Activated CD4-positive, alpha-beta T cell treated with anti-CD3 and anti-CD28 coated beads for 36 hours (primary cell): ENCODE data around the gene ATG13. TPM values are rescaled to one million over a fixed set of nuclear protein-coding genes. Genes with fewer than 3 reads are reported as not detected.
A peak's percentile ranks its signal among the peaks of the same experiment; 100 is the strongest.
"Not testable (repeated sequence)": the region's sequence is repeated elsewhere in the genome, so short reads cannot be mapped to it uniquely, and the experiment has no call there.

ENCODE experiments used
- ATAC-seq: fragments of 200-7000 bp; cut with Tn5 transposase; one replicate; pipeline ENCODE4 v1.10.0; 2021; ENCODE audit warnings: mild to moderate bottlenecking, moderate library complexity
- CTCF ChIA-PET: fragments of 350-600 bp; sonication (Branson Sonifier 250); formaldehyde crosslinking; loops from one replicate; lab custom pipeline; 2021; ENCODE audit warnings: antibody characterized with exemption; lab: Charles Lee
- POLR2A ChIA-PET: fragments of 350-600 bp; sonication (Branson Sonifier 250); formaldehyde crosslinking; loops from one replicate; lab custom pipeline; 2021; ENCODE audit warnings: antibody characterized with exemption, inconsistent platforms; lab: Charles Lee
- DNase-seq: peaks from one replicate; pipeline ENCODE4 v3.0.0-alpha.2; 2020
- H3K27ac Mint-ChIP-seq: one replicate; pipeline ENCODE4 v1.8.0; 2021; ENCODE audit warnings: mixed read lengths
- H3K27me3 Mint-ChIP-seq: one replicate; pipeline ENCODE4 v1.8.0; 2021; ENCODE audit warnings: mixed read lengths
- H3K36me3 Mint-ChIP-seq: one replicate; pipeline ENCODE4 v1.8.0; 2021; ENCODE audit warnings: low read depth, mixed read lengths
- H3K4me1 Mint-ChIP-seq: one replicate; pipeline ENCODE4 v1.8.0; 2021; ENCODE audit warnings: mixed read lengths
- H3K4me3 Mint-ChIP-seq: one replicate; pipeline ENCODE4 v1.8.0; 2021; ENCODE audit warnings: mild to moderate bottlenecking, moderate library complexity, mixed read lengths
- H3K9me3 Mint-ChIP-seq: one replicate; pipeline ENCODE4 v1.8.0; 2021; ENCODE audit warnings: low read depth, mixed read lengths
- intact Hi-C, 2 experiments: fragments of 100-400 bp; cut with DNase I in 1 of 2; cut with micrococcal nuclease in 1 of 2; formaldehyde crosslinking; loops; one replicate each; pipeline versions ENCODE4 v1.14.2 to v1.15.1; 2022 to 2024; cut with DNase I, micrococcal nuclease
- total RNA-seq, 2 experiments: library from RNA; stranded (reverse); gene quantifications; one replicate each; pipeline ENCODE4 v1.2.3, GENCODE V29; 2021

Gene ATG13
- total RNA-seq = 10 to 100 TPM; 39.4 to 56.4 TPM

- Mint-ChIP-seq H3K36me3 (peaks cover 6% of the 10 kb centered on the region), H3K9me3 (no peaks in the 10 kb centered on the region), H3K4me1 (peaks cover 31% of the 10 kb centered on the region), H3K27me3 (no peaks in the 10 kb centered on the region), H3K27ac (peak within 1 kb of the TSS; percentile 100), H3K4me3 (peak within 1 kb of the TSS; percentile 89)
- POLR2A ChIA-PET = interaction anchor here (0.6 to 2.1 kb wide), 5 partner anchors 13 to 84 kb away, joined by 3 to 6 read pairs (median 3); partner anchors contain the start of genes AMBRA1, ARHGAP1 and ZNF408
- intact Hi-C loops = loop anchor here (1.0 to 5.0 kb wide), 19 partner anchors 23 to 1230 kb away; partner anchors contain the start of genes AMBRA1 (in 2 of the 2), ARHGAP1 (in 2 of the 2), CELF1 (in 1 of the 2) and CKAP5 (in 1 of the 2)
- CTCF ChIA-PET = interaction anchor here (0.6 to 3.8 kb wide), 17 partner anchors 10 to 682 kb away, joined by 3 to 15 read pairs (median 4); partner anchors contain the start of gene ZNF408
- ATAC-seq (peak; percentile 96), DNase-seq (peak; percentile 95)
These were observed at the start of gene ATG13, which contains the start of gene HARBI1 for GRCh38 chr11:46617134-46617971. ATG13 (plus strand) TSS chr11:46617553; CDS start chr11:46644292, 26,739 bp downstream. HARBI1 (minus strand) TSS chr11:46617227; CDS start chr11:46616237, 990 bp downstream.

- POLR2A ChIA-PET = interaction anchor here (0.6 kb wide), 1 partner anchor 12 kb away, joined by 3 read pairs; no protein-coding TSS in a partner anchor
- no peaks in the 10 kb centered on the region for H3K27me3 Mint-ChIP-seq
- intact Hi-C loops = no loop called here
- CTCF ChIA-PET = interaction anchor here (0.6 to 2.3 kb wide), 5 partner anchors 10 to 212 kb away, joined by 3 to 10 read pairs (median 3); no protein-coding TSS in a partner anchor
- no peaks in the 10 kb centered on the region for H3K9me3 Mint-ChIP-seq
- DNase-seq (no peak), ATAC-seq (no peak)
- no peak overlapping the region for H3K27ac Mint-ChIP-seq
- no peak overlapping the region for H3K4me3 Mint-ChIP-seq
- H3K4me1 Mint-ChIP-seq = peaks cover 25% of the 10 kb centered on the region
- H3K36me3 Mint-ChIP-seq = peaks cover 11% of the 10 kb centered on the region
These were observed 46.5 kb upstream of the ATG13 start for GRCh38 chr11:46570790-46571398.

GRCh38 chr11:46574656-46575055, 42.7 kb upstream of the ATG13 start:
- ChIA-PET CTCF (interaction anchor here (0.6 to 1.5 kb wide), 2 partner anchors 16 to 96 kb away, joined by 4 to 5 read pairs; no protein-coding TSS in a partner anchor), POLR2A (interaction anchor here (0.7 kb wide), 1 partner anchor 41 kb away, joined by 3 read pairs; no protein-coding TSS in a partner anchor)
- Mint-ChIP-seq H3K4me3 (no peak overlapping the region), H3K4me1 (peaks cover 37% of the 10 kb centered on the region), H3K9me3 (no peaks in the 10 kb centered on the region), H3K27me3 (no peaks in the 10 kb centered on the region), H3K27ac (peak overlapping the region; percentile 55), H3K36me3 (peaks cover 25% of the 10 kb centered on the region)
- DNase-seq (no peak), ATAC-seq (peak; percentile 55)
- intact Hi-C loops = no loop called here

- intact Hi-C loops = no loop called here
- Mint-ChIP-seq H3K9me3 (no peaks in the 10 kb centered on the region), H3K27me3 (no peaks in the 10 kb centered on the region), H3K4me3 (no peak overlapping the region), H3K36me3 (peaks cover 28% of the 10 kb centered on the region), H3K4me1 (peaks cover 42% of the 10 kb centered on the region), H3K27ac (no peak overlapping the region)
- POLR2A ChIA-PET = no interaction called here
- CTCF ChIA-PET = interaction anchor here (0.7 kb wide), 1 partner anchor 478 kb away, joined by 3 read pairs; no protein-coding TSS in a partner anchor
- ATAC-seq (no peak), DNase-seq (no peak)
These were observed 40.3 kb upstream of the ATG13 start for GRCh38 chr11:46577058-46577457.

DNA sequence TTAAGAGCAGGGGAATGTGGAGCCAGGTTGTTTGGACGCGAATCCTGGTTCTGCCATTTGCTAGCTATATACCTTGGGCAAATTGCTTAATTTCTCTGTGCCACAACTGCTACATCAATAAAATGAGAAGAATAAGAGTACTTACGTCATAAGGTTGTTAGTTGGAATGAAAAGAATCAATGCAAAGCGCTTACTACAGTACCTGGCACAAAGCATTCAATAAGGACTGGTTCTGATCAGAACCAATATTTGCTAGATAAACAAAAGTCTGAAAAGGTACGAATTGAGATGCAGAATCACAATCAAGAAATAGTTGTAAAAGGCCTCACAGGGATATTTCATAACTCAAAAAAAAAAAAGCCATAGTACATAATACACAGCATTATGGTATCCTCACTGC, 34.8 kb upstream of the ATG13 start:
- Mint-ChIP-seq H3K4me1 (peaks cover 25% of the 10 kb centered on the region), H3K27me3 (no peaks in the 10 kb centered on the region), H3K4me3 (no peak overlapping the region), H3K36me3 (peaks cover 16% of the 10 kb centered on the region), H3K9me3 (peaks cover 2% of the 10 kb centered on the region), H3K27ac (no peak overlapping the region)
- ChIA-PET CTCF (no interaction called here), POLR2A (no interaction called here)
- ATAC-seq = no peak
- DNase-seq = no peak
- intact Hi-C loops = no loop called here

DNA sequence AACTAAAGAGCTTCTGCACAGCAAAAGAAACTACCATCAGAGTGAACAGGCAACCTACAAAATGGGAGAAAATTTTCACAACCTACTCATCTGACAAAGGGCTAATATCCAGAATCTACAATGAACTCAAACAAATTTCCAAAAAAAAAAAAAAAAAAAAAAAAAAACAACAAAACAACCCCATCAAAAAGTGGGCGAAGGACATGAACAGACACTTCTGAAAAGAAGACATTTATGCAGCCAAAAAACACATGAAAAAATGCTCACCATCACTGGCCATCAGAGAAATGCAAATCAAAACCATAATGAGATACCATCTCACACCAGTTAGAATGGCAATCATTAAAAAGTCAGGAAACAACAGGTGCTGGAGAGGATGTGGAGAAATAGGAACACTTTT, 33.8 kb upstream of the ATG13 start:
- Mint-ChIP-seq H3K4me1 (peaks cover 30% of the 10 kb centered on the region), H3K36me3 (peaks cover 16% of the 10 kb centered on the region)
- ATAC-seq, intact Hi-C loops, H3K4me3 Mint-ChIP-seq, H3K27me3 Mint-ChIP-seq, H3K9me3 Mint-ChIP-seq, CTCF ChIA-PET, H3K27ac Mint-ChIP-seq, DNase-seq: not testable (repeated sequence)
- POLR2A ChIA-PET = interaction anchor here (0.6 kb wide), 1 partner anchor 13 kb away, joined by 3 read pairs; no protein-coding TSS in a partner anchor

GRCh38 chr11:46588131-46588530, 29.2 kb upstream of the ATG13 start:
- ChIA-PET CTCF (no interaction called here), POLR2A (no interaction called here)
- H3K27ac Mint-ChIP-seq = no peak overlapping the region
- ATAC-seq (no peak), DNase-seq (no peak)
- H3K9me3 Mint-ChIP-seq = no peaks in the 10 kb centered on the region
- H3K4me1 Mint-ChIP-seq = peaks cover 40% of the 10 kb centered on the region
- no peaks in the 10 kb centered on the region for H3K27me3 Mint-ChIP-seq
- intact Hi-C loops = no loop called here
- H3K4me3 Mint-ChIP-seq = no peak overlapping the region
- peaks cover 7% of the 10 kb centered on the region for H3K36me3 Mint-ChIP-seq

DNA sequence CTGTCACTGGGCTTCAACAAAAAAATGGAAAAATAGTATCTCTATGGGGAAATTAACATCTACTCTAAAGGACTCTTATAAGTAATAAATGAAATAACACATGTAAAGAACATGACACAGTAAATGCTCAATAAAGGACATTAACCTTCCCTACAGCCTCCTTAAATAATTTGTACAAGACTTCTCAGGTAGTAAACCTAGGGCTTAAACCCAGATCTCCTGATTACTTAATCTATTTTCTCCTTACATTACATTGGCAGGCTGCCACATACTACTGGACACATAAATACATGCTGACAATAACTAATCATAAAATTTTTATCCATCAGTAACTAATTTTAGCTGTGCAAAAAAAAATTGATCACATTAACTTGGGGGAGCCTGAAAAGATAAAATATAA, 28.4 kb upstream of the ATG13 start:
- H3K4me1 Mint-ChIP-seq = peaks cover 40% of the 10 kb centered on the region
- H3K4me3 Mint-ChIP-seq = no peak overlapping the region
- POLR2A ChIA-PET = interaction anchor here (0.7 kb wide), 1 partner anchor 33 kb away, joined by 4 read pairs; no protein-coding TSS in a partner anchor
- no peaks in the 10 kb centered on the region for H3K27me3 Mint-ChIP-seq
- ATAC-seq (no peak), DNase-seq (no peak)
- H3K9me3 Mint-ChIP-seq = no peaks in the 10 kb centered on the region
- peaks cover 7% of the 10 kb centered on the region for H3K36me3 Mint-ChIP-seq
- H3K27ac Mint-ChIP-seq = no peak overlapping the region
- CTCF ChIA-PET = interaction anchor here (1.1 to 1.7 kb wide), 2 partner anchors 9 to 11 kb away, joined by 3 to 6 read pairs; no protein-coding TSS in a partner anchor
- intact Hi-C loops = no loop called here

- ChIA-PET POLR2A (interaction anchor here (0.7 kb wide), 3 partner anchors 10 to 52 kb away, joined by 3 to 6 read pairs (median 5); no protein-coding TSS in a partner anchor), CTCF (interaction anchor here (0.6 to 0.9 kb wide), 3 partner anchors 16 to 182 kb away, joined by 3 to 6 read pairs (median 4); no protein-coding TSS in a partner anchor)
- H3K27me3 Mint-ChIP-seq = no peaks in the 10 kb centered on the region
- no peaks in the 10 kb centered on the region for H3K9me3 Mint-ChIP-seq
- DNase-seq = no peak
- H3K27ac Mint-ChIP-seq = peak overlapping the region; percentile 4
- intact Hi-C loops = loop anchor here in 1 of 2 experiments (5.0 kb wide), 1 partner anchor 34 kb away; no protein-coding TSS in a partner anchor
- H3K36me3 Mint-ChIP-seq = peaks cover 7% of the 10 kb centered on the region
- ATAC-seq = no peak
- peaks cover 46% of the 10 kb centered on the region for H3K4me1 Mint-ChIP-seq
- H3K4me3 Mint-ChIP-seq = peak overlapping the region; percentile 11
These were observed 26.4 kb upstream of the ATG13 start for GRCh38 chr11:46590740-46591605.
